Stimulated activated CD4-positive, alpha-beta T cell treated with anti-CD3 and anti-CD28 coated beads, Interleukin-12 subunit alpha, Interleukin-12 subunit beta, amount 100 ng/mL, for 4 hours (primary cell): ENCODE data around the gene STAT1.

Experiments used
- DNase-seq: peaks from one replicate; pipeline ENCODE4 v3.0.0-alpha.2; 2020

Gene STAT1

GRCh38 chr2:191030521-191031154 lies 16.7 kb upstream of the STAT1 start:
- DNase-seq, result no peak

- DNase-seq, result no peak
These were observed 15.4 kb upstream of the STAT1 start for GRCh38 chr2:191029280-191029950.

- DNase-seq, result no peak
These were observed 12.4 kb upstream of the STAT1 start for GRCh38 chr2:191026377-191026776.

- no peak for DNase-seq
These were observed 11.2 kb upstream of the STAT1 start for GRCh38 chr2:191025135-191025534.

- DNase-seq, result no peak
These were observed 9.3 kb upstream of the STAT1 start for GRCh38 chr2:191023235-191023679.

- DNase-seq, result peak; percentile 48
These were observed 6.9 kb upstream of the STAT1 start for GRCh38 chr2:191020742-191021381.

- peak; percentile 94 for DNase-seq
These were observed 6.3 kb upstream of the STAT1 start for GRCh38 chr2:191020221-191020741.

GRCh38 chr2:191019376-191019775 lies 5.4 kb upstream of the STAT1 start:
- DNase-seq, result no peak

GRCh38 chr2:191018643-191019119 lies 4.7 kb upstream of the STAT1 start:
- DNase-seq, result no peak

- DNase-seq, result no peak
These were observed 4.1 kb upstream of the STAT1 start for GRCh38 chr2:191018048-191018447.

GRCh38 chr2:191015831-191016230 lies 1.9 kb upstream of the STAT1 start:
- DNase-seq, result no peak

- no peak for DNase-seq
These were observed 1.3 kb upstream of the STAT1 start for GRCh38 chr2:191015239-191015638.

GRCh38 chr2:191014653-191015020 lies 666 bp upstream of the STAT1 start:
- no peak for DNase-seq

- DNase-seq, result no peak
These were observed 364 bp downstream of the STAT1 start for GRCh38 chr2:191013682-191013931.

GRCh38 chr2:191012845-191013681 lies 908 bp downstream of the STAT1 start:
- DNase-seq, result no peak

- DNase-seq, result no peak
These were observed 1.6 kb downstream of the STAT1 start for GRCh38 chr2:191012346-191012745.

GRCh38 chr2:191010887-191011885 lies 2.8 kb downstream of the STAT1 start:
- no peak for DNase-seq

- no peak for DNase-seq
These were observed 4.2 kb downstream of the STAT1 start for GRCh38 chr2:191009541-191010374.

GRCh38 chr2:191008286-191008685 lies 5.7 kb downstream of the STAT1 start:
- DNase-seq, result no peak

- no peak for DNase-seq
These were observed 6.8 kb downstream of the STAT1 start for GRCh38 chr2:191006997-191007783.
